Neural progenitor cell (in vitro differentiated cells): ENCODE measurements around the gene EDEM3. TPM values are rescaled to one million over a fixed set of nuclear protein-coding genes. Genes with fewer than 3 reads are reported as not detected.

Experiments
- DNase-seq: peaks from one replicate; pipeline ENCODE4 v3.0.0-alpha.2; 2016; ENCODE audit warnings: low spot score
- H2AFZ ChIP-seq: fragments of 200-600 bp; sonication (generic); replicated peaks from 2 replicates; pipeline ENCODE4 v1.6.1; 2016; ENCODE audit warnings: antibody characterized with exemption
- H3F3A ChIP-seq: fragments of 200-600 bp; sonication (generic); 2 replicates; pipeline ENCODE4 v1.6.1; 2016; ENCODE audit warnings: antibody characterized with exemption, low read depth
- H3K27ac ChIP-seq: fragments of 200-600 bp; sonication (generic); 2 replicates; pipeline ENCODE4 v1.5.1; 2016; ENCODE audit warnings: mild to moderate bottlenecking
- H3K27me3 ChIP-seq: fragments of 200-600 bp; sonication (generic); 2 replicates; pipeline ENCODE4 v1.6.1; 2016; ENCODE audit warnings: mild to moderate bottlenecking, moderate library complexity
- H3K36me3 ChIP-seq: fragments of 200-600 bp; sonication (generic); 2 replicates; pipeline ENCODE4 v1.5.1; 2016
- H3K4me1 ChIP-seq: fragments of 200-600 bp; sonication (generic); 2 replicates; pipeline ENCODE4 v1.6.1; 2016; ENCODE audit warnings: mixed run types
- H3K4me2 ChIP-seq: fragments of 200-600 bp; sonication (generic); 2 replicates; pipeline ENCODE4 v1.6.1; 2016
- H3K4me3 ChIP-seq: fragments of 200-600 bp; sonication (generic); 2 replicates; pipeline ENCODE4 v1.5.1; 2016
- H3K79me2 ChIP-seq: fragments of 200-600 bp; sonication (generic); 2 replicates; pipeline ENCODE4 v1.6.1; 2016; ENCODE audit warnings: low read depth
- H3K9ac ChIP-seq: fragments of 200-600 bp; sonication (generic); 2 replicates; pipeline ENCODE4 v1.6.1; 2016
- H3K9me3 ChIP-seq: fragments of 200-600 bp; sonication (generic); 2 replicates; pipeline ENCODE4 v1.5.1; 2016; ENCODE audit warnings: low read depth
- H4K20me1 ChIP-seq: fragments of 200-600 bp; sonication (generic); 2 replicates; pipeline ENCODE4 v1.6.1; 2016; ENCODE audit warnings: low read depth
- H3K27ac Mint-ChIP-seq: 3 replicates; pipeline ENCODE4 v1.8.0; 2021; ENCODE audit warnings: mixed read lengths
- H3K27me3 Mint-ChIP-seq: 2 replicates; pipeline ENCODE4 v1.8.0; 2022; ENCODE audit warnings: low read depth, mild to moderate bottlenecking, inconsistent platforms, moderate library complexity, mixed read lengths; ENCODE audit not compliant: insufficient read depth
- H3K36me3 Mint-ChIP-seq: 3 replicates; pipeline ENCODE4 v1.8.0; 2021; ENCODE audit warnings: mixed read lengths
- H3K4me1 Mint-ChIP-seq: 3 replicates; pipeline ENCODE4 v1.8.0; 2021; ENCODE audit warnings: mixed read lengths
- H3K4me3 Mint-ChIP-seq: 3 replicates; pipeline ENCODE4 v1.8.0; 2021; ENCODE audit warnings: mild to moderate bottlenecking, moderate library complexity, mixed read lengths
- H3K9me3 Mint-ChIP-seq: 3 replicates; pipeline ENCODE4 v1.8.0; 2020; ENCODE audit warnings: mixed read lengths
- CTCF ChIP-seq: fragments of 200-600 bp; sonication (generic); IDR thresholded peaks from 2 replicates; pipeline ENCODE4 v1.5.1; 2017; ENCODE audit warnings: antibody characterized with exemption, mild to moderate bottlenecking
- EZH2 ChIP-seq: fragments of 200-600 bp; sonication (generic); IDR thresholded peaks from 2 replicates; pipeline ENCODE4 v1.6.1; 2017; ENCODE audit warnings: antibody characterized with exemption, mild to moderate bottlenecking, moderate library complexity
- EZH2phosphoT487 ChIP-seq: fragments of 200-600 bp; sonication (generic); IDR thresholded peaks from 2 replicates; pipeline ENCODE4 v1.6.1; 2017; ENCODE audit warnings: antibody characterized with exemption
- total RNA-seq: library from RNA; depleted of rRNA; stranded (reverse); fragments of >200 nt; gene quantifications from 2 replicates; pipeline ENCODE4 v1.2.3, GENCODE V29; 2015; ENCODE audit warnings: low replicate concordance

Gene EDEM3
- total RNA-seq, 1 donor from 2014 or later: 32.9 TPM

DNA sequence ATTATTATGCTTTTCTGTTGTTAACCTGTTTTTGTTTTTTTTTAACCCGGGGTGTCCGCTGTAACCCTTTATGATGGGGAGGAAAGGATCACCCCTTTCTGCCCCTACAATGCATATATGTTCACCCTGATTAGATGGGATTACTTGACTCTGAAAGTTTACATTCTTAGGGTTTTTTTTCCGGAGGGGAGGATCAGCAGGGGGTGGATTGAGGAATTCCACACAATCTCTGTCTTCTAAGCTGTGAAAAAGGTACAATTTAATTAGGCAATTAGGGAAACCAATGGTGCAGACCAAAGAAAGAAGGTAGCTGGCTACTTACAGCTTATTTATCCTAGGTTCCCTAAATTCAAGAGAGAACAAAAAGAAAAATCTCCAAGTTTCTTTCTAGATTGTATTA is 58.3 kb downstream of the EDEM3 start:
- Mint-ChIP-seq H3K9me3 (no peaks in the 10 kb centered on the region), H3K36me3 (no peaks in the 10 kb centered on the region), H3K4me3 (no peak overlapping the region), H3K27ac (no peak overlapping the region), H3K27me3 (no peaks in the 10 kb centered on the region), H3K4me1 (peaks cover 3% of the 10 kb centered on the region)
- no peak overlapping the region for H2AFZ ChIP-seq
- no peaks in the 10 kb centered on the region for H3K27me3 ChIP-seq
- no peak overlapping the region for H3K9ac ChIP-seq
- peak overlapping the region; percentile 47 for H3K4me2 ChIP-seq
- TF ChIP-seq EZH2phosphoT487 (no peak), EZH2 (no peak), CTCF (no peak)
- DNase-seq: peak; percentile 84
- H3K4me1 ChIP-seq: peaks cover 47% of the 10 kb centered on the region
- H4K20me1 ChIP-seq: no peaks in the 10 kb centered on the region
- no peaks in the 10 kb centered on the region for H3K36me3 ChIP-seq
- H3K4me3 ChIP-seq: no peak overlapping the region
- H3K27ac ChIP-seq: peak overlapping the region; percentile 88
- H3F3A ChIP-seq: peaks cover 44% of the 10 kb centered on the region
- H3K9me3 ChIP-seq: no peaks in the 10 kb centered on the region
- no peaks in the 10 kb centered on the region for H3K79me2 ChIP-seq

DNA sequence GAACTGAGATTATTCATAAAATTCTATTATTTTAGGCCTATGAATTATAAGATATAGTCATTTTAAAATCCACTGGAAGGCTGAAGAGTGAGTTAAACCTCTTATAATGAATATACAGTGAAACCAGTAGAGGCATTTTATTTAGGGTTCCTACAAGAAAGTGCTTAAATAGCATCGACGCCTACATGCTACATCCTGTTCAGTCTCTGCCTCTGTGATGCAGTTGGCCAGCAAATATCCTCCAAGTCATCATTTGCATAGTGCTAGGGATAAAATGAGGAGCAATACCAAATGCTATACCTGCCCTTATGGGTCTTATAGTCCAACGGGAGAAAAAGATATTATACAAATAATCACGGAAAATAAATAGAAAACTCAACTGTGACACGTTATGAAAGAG is 59.6 kb downstream of the EDEM3 start:
- H3K36me3 ChIP-seq: no peaks in the 10 kb centered on the region
- no peak overlapping the region for H3K4me3 Mint-ChIP-seq
- H3K4me1 ChIP-seq: peaks cover 53% of the 10 kb centered on the region
- no peaks in the 10 kb centered on the region for H3K9me3 Mint-ChIP-seq
- no peak overlapping the region for H2AFZ ChIP-seq
- H3K27me3 Mint-ChIP-seq: no peaks in the 10 kb centered on the region
- H3K36me3 Mint-ChIP-seq: no peaks in the 10 kb centered on the region
- H3K79me2 ChIP-seq: no peaks in the 10 kb centered on the region
- H3K9ac ChIP-seq: no peak overlapping the region
- DNase-seq: no peak
- no peak overlapping the region for H3K4me3 ChIP-seq
- H3K4me2 ChIP-seq: peak overlapping the region; percentile 47
- TF ChIP-seq EZH2phosphoT487: no peak
- TF ChIP-seq EZH2: no peak
- no peak for TF ChIP-seq CTCF
- H3K9me3 ChIP-seq: no peaks in the 10 kb centered on the region
- peaks cover 39% of the 10 kb centered on the region for H3F3A ChIP-seq
- H3K27ac ChIP-seq: no peak overlapping the region
- no peaks in the 10 kb centered on the region for H4K20me1 ChIP-seq
- H3K4me1 Mint-ChIP-seq: peaks cover 3% of the 10 kb centered on the region
- no peaks in the 10 kb centered on the region for H3K27me3 ChIP-seq
- no peak overlapping the region for H3K27ac Mint-ChIP-seq

DNA sequence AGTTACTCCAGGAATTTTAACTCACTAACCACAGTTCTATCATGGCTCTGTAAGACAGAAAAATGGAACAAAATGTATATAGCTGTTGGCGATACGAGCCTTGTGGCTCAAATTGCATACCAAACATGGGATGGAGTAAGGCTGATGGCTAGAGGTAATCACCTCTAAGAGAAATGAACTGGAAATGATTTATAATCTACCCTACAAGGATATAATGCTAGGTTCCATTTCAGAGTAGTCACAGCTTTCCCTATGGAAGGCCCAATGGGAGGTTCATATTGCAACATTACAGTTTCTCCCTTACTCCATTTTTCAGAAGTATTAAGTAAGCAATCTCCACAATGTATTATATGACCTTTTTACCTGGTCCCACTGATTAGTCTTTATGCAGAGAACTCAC is 61.6 kb downstream of the EDEM3 start:
- H3F3A ChIP-seq: peaks cover 32% of the 10 kb centered on the region
- no peak for TF ChIP-seq CTCF
- TF ChIP-seq EZH2phosphoT487: no peak
- TF ChIP-seq EZH2: no peak
- no peak overlapping the region for H3K27ac Mint-ChIP-seq

More for the DNA sequence above, 61.6 kb downstream of the EDEM3 start:
- Mint-ChIP-seq H3K4me3 (no peak overlapping the region), H3K4me1 (peaks cover 3% of the 10 kb centered on the region), H3K36me3 (no peaks in the 10 kb centered on the region), H3K27me3 (no peaks in the 10 kb centered on the region), H3K9me3 (no peaks in the 10 kb centered on the region)
- Histone ChIP-seq H3K4me2 (no peak overlapping the region), H3K9ac (no peak overlapping the region), H2AFZ (no peak overlapping the region), H3K9me3 (no peaks in the 10 kb centered on the region), H3K27me3 (no peaks in the 10 kb centered on the region), H3K27ac (no peak overlapping the region), H3K36me3 (no peaks in the 10 kb centered on the region), H3K4me3 (no peak overlapping the region), H3K79me2 (no peaks in the 10 kb centered on the region), H4K20me1 (no peaks in the 10 kb centered on the region), H3K4me1 (peaks cover 39% of the 10 kb centered on the region)
- no peak for DNase-seq
